HG03135 (cell line): Measurements from ENCODE around the gene HBS1L.

Experiments used
- ATAC-seq: cut with Tn5 transposase; IDR thresholded peaks from one replicate; pipeline ENCODE4 v1.9.1; 2021; ENCODE audit warnings: mild to moderate bottlenecking, moderate library complexity; ENCODE audit not compliant: unreplicated experiment

Gene HBS1L

DNA sequence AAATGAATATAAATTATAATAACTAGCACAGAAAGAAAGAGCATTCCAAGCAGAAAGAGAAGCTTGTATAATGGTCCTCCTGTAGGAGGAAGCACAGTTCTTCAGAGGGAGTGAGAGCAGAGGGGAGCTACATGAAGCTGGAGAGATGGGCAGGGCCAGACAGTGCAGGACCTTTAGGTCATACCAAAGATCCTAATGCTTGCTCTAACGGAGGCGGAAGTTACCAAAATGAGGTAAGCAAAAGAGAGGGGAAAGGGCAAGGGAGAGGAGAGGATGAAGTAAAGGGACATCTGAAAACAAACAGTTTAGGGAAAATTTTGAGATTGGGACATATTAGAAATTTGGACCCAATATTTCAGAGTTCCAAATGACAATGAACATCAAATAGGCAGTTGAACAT lies 50.2 kb downstream of the HBS1L start:
- ATAC-seq: no peak

DNA sequence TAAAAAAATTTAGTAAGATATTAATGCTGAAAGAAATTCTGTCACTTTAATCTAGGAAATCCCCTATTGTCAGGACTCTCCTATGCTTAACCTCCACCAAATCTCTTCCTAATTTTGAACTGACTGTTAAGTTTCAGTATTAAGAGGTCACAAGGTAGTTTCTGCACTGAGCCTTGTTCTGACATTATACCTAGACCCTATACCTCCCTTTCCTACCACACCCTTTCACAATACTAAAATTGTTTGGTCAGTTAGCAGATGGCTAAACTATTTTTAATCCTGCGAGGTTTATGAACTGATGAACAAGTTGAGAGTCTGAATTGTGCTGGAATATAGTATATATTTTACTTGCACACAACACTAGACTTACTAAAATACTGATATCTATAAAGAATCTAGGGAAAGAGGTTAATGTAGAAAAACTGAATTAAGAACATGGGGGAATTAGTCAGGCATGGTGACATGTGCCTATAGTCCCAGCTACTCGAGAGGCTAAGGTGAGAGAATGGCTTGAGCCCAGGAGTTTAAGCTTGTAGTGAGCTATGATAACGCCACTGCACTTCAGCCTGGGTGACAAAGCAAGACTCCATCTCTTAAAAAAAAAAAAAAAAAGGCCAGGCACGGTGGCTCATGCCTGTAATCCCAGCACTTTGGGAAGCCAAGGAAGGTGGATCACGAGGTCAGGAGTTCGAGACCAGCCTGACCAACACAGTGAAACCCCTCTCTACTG lies 51.5 kb downstream of the HBS1L start:
- ATAC-seq: peak; percentile 95

DNA sequence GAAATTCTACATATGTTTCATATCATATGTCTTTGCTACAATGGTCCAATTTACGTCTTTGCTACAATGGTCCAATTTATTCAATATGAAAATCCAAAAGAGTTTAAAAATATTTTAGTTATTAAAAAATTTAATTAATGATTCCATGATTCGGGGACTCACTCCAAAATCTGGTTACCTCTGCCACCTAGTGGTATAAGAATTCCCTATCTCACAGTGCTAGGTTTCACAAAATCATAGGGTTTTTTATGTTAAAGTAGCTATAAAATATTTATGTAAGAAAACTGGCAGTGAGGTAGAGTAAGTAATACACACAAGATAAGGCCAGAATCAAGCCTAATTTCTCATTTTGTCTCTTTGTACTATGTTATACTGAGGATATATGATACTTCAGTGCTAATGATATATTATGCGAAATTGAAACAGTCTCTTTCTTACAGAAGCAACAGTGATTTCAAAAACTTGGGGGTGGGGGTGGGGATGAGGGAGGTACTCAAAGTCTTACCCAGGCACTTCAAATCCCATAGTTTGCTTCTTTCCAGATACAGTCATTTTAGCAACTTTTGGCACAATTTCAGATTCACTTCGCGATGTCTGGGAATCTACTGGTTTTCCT lies 52.3 kb downstream of the HBS1L start:
- peak; percentile 26 for ATAC-seq

DNA sequence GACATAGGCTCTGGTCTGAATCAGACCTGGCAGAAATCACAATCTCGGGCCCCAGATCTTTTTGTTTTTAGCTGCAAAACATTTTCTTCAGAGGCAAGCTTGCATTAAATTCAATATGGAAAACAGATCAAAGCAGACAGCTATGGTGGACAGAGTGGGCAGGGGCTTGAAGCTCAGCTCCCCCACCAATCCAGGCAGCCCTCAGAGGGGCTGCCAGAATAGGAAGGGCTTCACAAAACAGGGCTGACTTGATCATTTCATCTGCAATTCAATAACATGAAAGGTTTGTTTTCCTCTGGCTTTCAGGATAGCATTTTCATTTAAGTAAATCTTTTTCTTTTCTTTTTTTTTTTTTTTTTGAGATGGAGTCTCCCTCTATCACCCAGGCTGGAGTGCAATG lies 55.5 kb downstream of the HBS1L start:
- ATAC-seq: no peak

DNA sequence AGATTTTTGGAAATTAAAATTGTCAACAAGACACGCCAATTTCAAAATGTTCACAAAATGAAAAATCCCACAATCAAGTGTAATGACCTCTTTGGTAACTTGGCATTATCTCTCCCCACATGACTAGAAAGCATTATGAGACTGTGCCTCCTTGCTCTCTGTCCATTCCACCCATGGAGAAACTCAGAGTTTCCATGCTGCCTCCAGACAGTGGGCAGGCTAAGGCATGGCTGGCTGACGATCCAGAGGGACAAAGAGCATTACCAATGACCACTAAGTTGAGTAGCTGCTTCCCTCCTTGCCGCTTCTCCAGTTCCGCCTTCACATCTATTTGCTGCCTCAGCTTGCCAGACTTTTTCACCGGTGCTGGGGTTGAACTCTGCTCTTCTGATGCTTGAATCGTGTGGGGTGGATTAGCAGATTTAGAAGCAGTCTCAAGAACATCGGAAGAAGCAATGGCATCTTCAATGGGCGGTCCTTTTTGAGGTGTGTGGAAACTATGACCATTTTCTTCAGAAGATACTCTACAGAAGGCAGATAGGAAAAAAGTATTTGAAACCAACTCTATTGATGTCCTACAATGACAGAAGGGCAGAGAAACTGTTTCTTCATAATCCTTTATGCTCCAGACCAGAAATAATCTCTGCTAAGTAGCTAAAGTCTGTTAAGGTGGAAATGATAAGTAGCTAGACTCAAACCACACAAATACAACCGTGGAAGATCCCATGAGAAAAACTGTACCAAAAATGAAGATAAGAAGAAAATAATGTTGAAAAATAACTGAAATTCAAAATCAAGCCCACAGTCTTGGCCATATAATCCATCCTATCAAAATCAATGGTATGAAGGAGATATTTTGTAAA lies 57.3 kb downstream of the HBS1L start:
- ATAC-seq: no peak

DNA sequence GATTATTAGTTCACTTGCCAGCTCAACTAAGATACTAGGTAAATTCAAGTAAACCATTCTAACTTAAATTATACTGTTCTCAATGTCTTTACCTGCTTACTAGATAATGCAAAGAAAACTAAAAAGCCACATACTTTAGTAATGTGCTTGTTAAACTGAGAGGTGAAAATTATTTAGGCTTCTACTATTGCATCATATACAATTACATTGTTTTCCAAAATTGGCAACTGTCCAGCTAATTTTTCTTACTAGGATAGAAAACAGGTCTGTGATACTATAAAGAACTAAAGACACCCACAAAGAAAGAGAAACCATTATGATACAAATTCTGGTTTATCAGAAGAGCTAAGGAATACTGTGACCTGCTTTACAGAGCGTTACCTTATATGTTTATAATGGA lies 59.1 kb downstream of the HBS1L start:
- no peak for ATAC-seq

DNA sequence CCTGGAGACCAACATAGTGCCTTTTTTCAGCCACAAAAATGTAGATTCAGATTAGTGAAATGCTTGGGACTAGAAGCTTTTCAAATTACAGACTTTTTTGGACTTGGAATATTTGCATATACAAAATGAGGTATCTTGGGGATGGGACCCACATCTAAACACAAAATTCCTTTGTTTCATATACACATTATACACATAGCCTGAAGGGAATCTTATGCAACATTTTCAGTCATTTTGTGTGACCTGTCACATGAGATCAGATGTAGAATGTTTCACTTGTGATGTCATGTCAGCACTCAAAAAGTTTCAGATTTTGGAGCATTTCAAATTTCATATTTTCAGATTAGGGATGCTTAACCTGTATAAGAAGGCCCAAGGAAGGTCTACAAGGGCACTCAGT lies 60.2 kb downstream of the HBS1L start:
- no peak for ATAC-seq

DNA sequence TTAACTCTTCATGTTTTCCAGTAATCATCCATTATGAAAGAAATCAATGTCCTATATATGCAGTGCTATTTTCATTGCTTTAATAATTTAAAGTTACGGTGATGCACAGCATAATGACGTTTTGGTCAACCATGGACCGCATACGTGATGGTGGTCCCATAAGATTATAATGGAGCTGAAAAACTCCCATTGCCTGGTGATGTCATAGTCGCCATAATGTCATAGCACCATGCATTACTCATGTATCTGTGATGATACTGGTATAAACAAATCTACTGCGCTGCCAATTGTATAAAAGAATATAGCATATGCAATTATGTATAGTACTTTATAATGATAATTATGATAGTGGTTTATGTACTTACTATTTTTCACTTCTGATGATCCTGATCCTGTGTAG lies 62.5 kb downstream of the HBS1L start:
- no peak for ATAC-seq

DNA sequence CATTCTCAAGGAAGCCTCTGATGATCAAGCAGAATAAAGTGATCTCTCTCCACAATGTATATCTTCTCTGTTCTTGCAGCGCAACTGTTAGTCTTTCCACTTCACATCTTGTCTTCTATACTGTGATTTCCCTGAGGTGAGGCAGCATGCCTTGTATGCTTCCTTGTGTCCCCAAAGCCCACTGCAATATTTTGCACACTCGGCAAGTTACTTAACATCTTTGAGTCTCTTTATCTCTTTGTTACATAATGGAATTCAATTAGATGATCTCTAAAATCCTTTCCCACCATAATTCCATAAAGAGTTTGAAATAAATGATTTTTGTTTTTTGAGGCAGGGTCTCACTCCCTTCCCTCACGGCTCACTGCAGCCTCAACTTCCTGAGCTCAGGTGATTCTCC lies 64.4 kb downstream of the HBS1L start:
- no peak for ATAC-seq

DNA sequence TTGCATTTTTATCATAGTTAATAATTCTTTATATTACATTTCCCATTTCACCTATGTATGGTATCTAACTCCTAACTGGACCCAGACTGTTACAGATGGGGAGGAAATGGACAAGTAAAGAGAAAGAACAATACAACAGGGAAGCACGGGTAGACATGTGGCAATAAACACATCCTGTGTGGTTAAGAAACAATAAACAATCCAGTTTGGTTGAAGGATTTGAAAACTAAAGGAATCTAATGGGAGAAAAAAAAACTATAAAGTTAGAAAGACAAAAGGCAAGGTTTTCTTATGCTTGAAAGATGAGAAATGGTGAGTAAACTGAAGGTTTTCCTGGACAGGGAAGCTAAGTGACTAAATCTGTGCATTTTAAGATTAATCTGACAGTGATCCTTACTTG lies 69.8 kb downstream of the HBS1L start:
- no peak for ATAC-seq

DNA sequence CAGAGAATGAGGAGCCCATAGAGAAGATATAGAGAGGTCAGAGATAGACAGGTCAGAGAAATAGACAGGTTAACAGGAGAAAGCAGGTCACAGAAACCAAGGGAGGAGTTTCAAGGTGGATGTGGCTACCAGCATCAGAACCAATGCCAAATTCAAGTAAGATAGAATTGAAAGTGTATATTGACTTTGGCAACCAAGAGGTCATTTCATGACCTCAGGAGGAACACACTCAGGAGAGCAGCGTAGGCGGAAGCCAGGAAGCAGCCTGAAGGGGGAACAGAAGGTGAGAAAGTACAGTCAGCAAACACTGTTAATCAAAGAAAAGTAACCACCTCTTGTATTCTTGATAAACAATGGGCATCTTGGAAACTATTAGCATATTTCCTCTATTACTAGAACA lies 70.8 kb downstream of the HBS1L start:
- ATAC-seq: no peak

DNA sequence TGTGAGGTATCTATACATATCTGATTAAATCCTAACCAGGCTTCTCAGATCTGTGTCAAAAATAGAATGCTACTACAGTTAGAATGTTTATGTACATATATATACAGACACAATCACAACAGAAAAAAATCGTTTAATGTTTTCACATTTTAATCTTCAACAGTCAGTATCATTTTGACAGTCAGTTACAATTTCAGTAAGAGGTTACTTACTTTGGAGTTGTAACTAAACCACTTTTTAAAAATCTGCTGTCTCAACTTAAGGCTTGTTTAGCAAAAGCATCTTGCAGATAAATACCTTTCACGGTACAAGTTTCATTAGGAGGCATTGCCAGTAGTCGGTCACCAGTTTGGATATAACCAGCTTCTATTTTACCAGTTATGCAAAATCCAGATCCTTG lies 72.5 kb downstream of the HBS1L start:
- no peak for ATAC-seq

DNA sequence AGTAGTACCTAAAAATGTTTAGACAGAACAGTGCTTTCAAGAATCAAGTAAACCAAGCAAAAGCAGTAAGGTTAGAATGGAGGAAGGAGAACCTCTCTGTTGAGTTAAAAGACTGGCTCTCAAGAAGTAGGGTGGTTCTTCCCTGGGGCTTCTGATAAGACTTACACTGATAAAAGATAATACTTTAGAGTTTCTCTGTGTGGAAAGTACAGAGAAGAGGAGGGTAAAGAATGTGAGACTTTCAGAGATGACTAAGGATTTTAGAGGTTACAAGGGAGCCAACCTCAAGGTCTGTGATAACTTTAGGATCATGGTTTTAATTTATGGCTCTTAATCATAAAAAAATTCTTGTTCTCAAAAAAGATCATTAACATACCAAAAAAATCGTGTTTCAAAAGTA lies 73.8 kb downstream of the HBS1L start:
- no peak for ATAC-seq

DNA sequence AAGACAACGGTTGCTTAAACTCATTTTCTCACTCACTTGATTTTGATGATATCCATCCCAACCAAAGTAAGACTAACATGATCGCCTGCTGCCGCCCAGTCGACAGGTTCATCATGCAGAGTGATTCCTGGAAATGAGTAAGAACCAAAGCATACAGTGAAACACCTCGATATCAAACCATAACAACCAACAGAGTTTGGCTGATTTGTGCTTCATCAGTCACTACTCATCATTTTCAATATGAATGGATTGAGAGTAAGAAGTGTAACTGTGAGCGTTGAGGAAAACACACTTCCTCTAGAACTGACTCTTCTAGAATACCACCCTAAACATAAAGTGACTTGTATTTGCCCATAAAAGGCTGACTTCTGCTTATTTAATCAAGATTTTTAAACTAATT lies 75.5 kb downstream of the HBS1L start:
- peak; percentile 78 for ATAC-seq

DNA sequence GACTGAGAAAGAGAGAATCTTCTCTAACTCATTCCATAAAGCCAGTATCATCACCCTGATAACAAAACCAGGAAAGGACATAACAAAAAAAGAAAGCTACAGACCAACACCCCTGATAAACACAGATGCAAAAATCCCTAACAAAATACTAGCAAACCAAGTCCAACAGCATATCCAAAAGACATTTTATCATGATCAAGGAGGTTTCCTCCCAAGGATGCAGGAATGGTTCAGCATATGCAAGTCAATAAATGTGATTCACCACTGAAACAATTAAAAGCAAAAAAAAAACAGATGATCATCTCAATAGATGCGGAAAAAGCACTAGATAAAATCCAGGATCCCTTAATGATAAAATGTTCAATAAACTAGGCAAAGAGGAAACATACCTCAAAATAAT lies 80.3 kb downstream of the HBS1L start:
- ATAC-seq: no peak

DNA sequence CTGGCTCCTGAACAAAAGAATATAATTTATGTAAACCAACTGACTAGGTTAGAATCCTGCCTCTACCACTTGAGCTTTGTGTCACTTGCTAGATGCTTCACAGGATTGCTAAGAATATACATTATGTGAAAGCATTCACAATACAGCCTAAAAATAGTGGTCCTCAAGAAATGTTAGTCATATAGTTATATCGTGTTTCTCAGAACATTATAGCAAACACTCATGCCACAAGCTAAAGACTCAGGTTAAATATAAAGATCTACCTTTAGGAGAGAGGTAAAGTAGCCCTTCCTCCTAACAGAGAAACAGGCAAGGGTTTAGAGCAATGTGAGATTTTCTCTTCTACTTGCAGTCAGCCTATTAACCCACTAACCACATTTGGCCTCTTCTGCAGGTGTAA lies 86.9 kb downstream of the HBS1L start:
- no peak for ATAC-seq

DNA sequence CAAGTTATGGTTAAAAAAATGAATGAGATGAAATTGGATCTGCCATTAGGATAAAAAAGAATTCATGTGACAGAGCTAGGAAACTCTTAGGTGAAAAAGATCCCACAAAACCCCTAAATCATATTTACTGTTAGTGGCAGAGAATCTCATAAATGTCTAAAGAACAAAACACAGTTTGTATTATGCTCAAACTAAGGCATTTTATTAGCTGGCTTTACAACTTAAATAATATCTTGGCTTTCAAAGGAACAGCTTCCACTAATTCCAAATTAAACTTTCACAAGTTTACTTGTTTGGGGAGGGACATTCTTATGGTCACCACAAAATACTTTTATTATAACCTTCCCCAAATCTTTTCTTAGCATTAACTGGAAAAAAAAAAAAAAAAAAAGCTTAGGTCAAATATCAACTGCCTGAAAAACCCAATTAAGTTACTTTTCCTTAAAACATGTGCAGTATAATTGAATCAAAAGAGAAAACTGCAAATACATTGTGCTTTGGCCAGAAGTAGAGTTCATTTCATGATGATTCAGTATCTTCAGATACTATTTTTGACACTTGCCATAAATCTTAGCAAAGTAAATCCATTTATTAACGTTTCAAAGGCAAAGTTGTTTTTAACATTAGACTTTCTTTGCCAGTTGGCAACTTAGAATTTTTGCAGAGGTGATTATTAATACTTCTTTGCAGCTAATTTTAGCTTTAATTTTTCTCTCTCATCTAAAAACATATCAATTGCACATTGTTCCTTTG lies 90.0 kb downstream of the HBS1L start:
- ATAC-seq: no peak

DNA sequence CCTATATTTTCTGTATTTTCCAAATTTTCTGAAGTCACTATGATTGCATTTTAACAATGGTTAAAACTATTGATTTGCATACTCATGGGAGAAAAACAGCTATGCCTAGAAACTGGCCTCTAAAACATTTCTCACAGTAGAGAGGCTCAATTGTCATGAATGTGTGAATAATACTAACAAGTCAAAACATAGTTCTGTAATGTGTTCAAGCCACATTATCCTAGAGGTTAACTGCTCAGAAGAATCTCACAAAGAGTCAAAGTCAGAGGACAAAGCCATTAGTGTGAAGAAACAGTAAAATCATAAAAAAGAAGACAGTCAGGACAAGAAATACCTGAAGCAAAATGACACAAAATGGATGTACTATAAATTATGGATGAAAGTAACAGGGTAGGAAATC lies 92.2 kb downstream of the HBS1L start:
- no peak for ATAC-seq

DNA sequence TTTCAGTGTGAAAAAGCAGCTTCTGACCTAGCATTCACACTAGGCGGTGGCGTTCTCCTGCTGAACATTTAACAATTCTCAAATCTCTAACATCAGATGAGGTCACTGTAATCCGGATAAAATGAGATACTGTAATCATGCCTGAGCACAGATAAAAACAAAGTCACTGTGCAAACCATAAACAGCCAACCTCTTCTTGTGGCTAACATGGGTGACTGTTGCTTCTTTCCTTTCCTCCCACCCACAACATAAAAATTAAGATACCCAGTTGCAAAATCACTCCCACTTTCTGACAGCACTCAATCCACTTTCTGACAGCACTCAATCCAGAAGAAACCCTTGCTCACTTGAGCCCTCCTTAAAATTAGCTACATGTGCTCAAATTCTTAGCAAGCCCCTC lies 93.3 kb downstream of the HBS1L start:
- ATAC-seq: no peak

DNA sequence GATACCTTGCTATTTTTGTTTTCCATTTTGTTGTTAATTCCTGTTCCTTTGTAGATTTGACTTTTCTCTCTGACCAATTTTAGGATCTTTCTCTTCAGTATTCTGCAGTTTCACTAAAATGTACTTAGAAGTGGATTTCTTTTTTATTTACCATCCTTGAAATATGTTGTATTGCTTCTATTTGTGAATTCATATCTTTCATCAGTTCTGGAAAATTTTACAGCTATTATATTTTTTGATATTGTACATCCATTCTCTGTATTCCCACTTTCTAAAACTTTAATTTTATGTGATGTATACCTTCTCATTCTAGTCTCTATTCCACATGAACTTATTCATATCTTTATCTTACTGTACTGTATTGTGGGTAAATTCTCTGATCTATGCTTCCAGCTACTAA lies 95.0 kb downstream of the HBS1L start:
- ATAC-seq: no peak

DNA sequence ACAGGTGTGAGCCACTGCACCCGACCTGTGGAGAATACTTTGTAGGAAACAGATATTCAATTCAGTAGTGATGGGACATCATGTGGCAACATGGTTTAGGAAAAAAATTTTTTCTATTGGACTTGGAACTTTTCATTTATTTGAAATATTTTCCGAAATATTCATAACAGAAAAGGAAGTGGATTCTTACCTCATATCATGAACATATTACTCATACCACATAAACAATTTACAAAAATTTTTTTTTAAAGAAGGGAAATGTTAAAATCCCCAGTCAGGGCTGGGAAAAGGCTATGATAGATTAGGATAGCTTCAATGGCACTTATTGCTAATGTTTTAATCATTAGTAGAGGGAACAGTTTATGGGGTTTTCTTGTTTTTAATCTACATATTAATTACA lies 97.9 kb downstream of the HBS1L start:
- no peak for ATAC-seq
